HG03280 (cell line): ENCODE results near the gene CDC42BPG.

Experiments used
- ATAC-seq: cut with Tn5 transposase; IDR thresholded peaks from one replicate; pipeline ENCODE4 v1.9.1; 2021; ENCODE audit warnings: mild to moderate bottlenecking, moderate library complexity; ENCODE audit not compliant: unreplicated experiment

The CDC42BPG gene, protein sequence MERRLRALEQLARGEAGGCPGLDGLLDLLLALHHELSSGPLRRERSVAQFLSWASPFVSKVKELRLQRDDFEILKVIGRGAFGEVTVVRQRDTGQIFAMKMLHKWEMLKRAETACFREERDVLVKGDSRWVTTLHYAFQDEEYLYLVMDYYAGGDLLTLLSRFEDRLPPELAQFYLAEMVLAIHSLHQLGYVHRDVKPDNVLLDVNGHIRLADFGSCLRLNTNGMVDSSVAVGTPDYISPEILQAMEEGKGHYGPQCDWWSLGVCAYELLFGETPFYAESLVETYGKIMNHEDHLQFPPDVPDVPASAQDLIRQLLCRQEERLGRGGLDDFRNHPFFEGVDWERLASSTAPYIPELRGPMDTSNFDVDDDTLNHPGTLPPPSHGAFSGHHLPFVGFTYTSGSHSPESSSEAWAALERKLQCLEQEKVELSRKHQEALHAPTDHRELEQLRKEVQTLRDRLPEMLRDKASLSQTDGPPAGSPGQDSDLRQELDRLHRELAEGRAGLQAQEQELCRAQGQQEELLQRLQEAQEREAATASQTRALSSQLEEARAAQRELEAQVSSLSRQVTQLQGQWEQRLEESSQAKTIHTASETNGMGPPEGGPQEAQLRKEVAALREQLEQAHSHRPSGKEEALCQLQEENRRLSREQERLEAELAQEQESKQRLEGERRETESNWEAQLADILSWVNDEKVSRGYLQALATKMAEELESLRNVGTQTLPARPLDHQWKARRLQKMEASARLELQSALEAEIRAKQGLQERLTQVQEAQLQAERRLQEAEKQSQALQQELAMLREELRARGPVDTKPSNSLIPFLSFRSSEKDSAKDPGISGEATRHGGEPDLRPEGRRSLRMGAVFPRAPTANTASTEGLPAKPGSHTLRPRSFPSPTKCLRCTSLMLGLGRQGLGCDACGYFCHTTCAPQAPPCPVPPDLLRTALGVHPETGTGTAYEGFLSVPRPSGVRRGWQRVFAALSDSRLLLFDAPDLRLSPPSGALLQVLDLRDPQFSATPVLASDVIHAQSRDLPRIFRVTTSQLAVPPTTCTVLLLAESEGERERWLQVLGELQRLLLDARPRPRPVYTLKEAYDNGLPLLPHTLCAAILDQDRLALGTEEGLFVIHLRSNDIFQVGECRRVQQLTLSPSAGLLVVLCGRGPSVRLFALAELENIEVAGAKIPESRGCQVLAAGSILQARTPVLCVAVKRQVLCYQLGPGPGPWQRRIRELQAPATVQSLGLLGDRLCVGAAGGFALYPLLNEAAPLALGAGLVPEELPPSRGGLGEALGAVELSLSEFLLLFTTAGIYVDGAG (N-terminal part only)

DNA sequence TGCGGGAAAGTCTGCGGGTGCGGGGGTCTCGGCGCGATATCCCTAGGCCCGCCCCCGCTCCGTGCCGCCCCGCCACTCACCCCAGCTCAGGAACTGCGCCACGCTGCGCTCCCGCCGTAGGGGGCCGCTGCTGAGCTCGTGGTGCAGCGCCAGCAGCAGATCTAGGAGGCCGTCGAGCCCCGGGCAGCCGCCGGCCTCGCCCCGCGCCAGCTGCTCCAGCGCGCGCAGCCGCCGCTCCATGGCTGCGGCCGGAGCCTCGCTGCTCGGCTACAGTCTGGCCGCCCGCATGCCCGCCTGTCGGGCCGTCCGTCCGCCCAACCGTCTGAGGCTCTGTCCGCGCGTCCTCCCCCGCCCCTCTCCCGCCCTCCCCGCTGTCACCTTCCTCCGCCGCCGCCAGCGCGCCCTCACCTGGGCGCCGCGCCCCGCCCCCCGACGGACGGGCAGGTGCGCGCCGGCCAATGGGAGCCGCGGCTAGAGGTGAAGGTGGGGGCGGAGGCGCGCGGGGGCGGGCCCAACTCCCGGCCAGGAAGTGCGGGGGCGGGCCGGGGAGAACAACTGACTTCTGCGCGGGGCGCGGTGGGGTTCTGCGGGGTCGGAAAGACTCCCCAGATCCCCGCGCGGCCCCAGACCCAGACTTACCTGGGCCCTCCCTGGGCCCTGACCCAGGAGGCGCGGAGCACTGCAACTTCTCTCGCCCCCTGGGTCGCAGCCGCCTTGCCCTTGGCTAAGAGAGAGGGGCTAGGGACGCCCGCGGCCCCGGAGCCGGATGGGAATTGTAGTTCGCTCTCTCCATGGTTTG lies at the start of gene CDC42BPG:
TSS of gene CDC42BPG (minus strand) at position 324 of the 799 bp plus-strand sequence. CDS start at position 240, 84 bp downstream.
- no peak for ATAC-seq

DNA sequence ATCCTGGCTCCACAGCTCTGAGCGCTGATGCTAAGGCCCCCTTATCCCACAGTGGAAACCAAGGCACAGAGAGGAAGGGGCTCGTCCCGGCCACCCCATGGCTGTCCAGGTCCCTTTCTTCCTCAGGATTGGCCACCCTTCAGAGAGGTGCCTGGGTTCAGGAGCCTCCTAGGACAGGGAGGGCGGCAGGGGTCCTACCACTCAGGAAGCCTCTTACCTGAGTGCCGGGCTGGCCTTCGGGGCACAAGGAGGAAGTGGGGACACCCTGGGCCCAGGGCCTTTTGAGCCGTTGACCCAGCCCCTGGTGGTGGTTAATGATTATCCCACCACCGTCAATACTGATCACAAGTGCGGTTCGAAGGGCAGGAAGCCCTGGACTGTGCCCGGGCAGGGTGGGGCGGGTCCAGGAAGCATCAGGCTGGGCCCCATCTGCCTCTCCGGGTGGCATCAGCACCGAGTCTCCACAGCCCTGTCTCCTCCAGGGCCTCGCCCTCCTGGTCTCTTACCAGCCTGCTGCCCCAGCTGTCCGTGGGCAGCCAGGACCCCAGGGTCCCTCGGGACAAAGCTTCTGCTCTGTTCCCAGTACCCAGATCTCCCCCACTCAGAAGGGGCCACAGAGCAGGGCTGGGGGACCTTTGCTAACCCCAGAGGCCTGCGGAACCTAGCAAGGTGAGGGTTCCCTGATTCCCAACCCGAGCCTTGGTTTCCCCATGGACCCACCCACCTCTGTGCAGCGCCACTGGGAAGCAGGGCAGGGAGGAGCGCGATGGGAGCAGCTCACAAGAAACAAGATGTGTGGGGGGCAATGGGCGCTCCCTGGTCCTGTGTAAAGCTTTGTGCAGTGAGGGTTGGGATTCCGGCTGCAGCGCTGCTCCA lies 49.0 kb upstream of the CDC42BPG start:
- ATAC-seq = no peak

DNA sequence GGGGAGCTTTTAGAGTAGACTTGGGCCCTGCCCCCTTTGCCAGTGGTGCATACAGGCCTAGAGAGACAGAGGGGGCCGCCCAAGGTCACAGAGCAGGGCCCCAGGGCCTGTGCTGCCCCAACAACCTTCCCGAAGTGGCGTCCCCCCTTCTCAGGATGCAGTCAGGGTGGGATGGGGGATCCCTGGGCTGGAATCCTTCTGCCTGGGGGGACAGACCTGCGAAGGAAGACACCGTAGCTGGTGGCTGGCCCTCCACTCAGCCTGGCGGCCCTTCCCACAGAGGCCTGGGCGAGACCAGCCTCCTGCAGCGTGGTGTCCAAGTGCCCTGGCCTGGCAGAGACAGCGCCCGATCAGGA lies 48.4 kb upstream of the CDC42BPG start:
- ATAC-seq = no peak

DNA sequence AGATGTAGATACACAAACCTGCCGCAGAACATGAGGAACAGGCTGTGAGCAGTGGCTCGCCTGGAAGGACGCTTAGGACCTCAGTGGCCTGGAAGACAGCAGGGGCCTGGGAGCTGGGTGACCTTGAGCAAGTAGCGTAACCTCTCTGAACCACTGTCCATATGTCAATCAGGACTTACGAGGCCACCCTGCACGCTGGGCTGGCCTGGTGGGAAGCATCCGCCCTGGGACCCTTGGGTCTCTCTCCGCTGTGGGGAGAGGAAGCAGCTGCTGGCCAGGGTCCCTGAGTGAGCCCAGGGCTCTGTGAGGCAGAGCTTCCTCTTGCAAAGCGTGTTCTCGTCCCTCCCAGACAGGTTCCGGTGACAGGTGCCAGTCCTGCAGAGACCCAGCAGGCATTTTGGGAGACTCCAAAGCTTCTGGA lies 48.0 kb upstream of the CDC42BPG start:
- ATAC-seq = no peak

DNA sequence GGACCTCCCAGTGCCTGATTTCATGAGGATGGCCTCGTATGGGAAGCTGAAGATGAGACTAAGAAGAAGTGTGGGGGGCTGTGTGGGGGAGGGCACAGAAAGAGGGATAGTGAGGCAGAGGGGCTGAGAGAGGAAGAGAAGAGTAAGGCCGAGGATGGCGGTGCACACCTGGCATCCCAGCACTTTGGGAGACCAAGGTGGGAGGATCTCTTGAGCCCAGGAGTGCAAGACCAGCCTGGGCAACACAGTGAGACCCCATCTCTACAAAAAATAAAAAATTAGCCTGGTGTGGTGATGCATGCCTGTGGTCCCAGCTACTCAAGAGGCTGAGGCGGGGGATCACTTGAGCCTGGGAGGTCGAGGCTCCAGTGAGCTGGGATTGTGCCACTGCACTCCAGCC lies 47.4 kb upstream of the CDC42BPG start:
- no peak for ATAC-seq

DNA sequence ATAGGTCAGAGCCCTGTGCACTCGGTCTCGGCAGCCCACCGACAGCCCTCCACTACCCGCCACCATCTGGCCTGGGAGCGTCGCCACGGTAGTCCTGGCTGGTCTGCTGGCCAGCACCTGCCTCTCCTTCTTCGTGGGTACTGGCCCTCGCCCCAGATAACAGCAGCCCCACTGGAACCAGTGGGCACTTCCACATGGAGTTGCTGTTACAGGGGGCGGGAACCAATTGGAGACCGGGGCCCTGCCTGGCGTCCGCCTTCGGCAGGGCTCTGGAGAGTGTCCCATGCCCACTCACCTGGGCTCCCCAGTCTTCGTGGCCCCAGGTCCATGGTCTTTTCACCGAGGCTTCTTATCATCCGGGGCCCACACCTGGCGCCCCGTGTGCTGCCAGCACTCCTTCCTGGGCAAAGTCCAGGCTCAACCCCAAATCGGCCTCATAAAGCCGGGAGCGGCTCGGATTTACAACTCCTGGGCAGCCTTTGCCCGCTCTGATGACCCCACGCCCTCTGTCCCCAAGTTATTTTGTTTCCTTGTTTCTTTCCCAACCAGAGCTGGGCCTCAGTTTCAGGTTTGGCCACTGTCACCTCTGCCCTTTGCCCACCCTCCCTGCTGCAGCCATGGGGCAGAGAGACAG lies 46.9 kb upstream of the CDC42BPG start:
- ATAC-seq = no peak

DNA sequence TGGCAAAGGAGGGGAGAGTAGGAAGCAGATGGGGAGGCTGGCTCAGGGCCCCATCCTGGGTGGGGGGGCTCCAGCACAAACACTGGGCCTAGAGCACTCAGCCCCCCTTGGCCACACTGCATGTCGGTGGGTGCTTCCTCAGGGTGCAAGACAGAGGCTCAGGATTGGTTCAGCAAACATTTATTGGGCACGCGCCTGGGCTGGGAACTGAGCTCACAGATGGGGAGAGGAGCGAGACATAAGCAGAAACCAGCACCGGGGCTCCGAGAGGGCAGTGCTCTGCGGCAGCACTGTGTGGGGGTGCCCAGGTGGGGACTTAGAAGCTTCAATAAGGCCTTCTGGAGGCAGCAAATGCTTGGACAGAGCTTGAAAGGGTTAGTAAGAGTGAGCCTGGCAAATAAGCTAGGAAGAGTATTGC lies 46.1 kb upstream of the CDC42BPG start:
- ATAC-seq = no peak

DNA sequence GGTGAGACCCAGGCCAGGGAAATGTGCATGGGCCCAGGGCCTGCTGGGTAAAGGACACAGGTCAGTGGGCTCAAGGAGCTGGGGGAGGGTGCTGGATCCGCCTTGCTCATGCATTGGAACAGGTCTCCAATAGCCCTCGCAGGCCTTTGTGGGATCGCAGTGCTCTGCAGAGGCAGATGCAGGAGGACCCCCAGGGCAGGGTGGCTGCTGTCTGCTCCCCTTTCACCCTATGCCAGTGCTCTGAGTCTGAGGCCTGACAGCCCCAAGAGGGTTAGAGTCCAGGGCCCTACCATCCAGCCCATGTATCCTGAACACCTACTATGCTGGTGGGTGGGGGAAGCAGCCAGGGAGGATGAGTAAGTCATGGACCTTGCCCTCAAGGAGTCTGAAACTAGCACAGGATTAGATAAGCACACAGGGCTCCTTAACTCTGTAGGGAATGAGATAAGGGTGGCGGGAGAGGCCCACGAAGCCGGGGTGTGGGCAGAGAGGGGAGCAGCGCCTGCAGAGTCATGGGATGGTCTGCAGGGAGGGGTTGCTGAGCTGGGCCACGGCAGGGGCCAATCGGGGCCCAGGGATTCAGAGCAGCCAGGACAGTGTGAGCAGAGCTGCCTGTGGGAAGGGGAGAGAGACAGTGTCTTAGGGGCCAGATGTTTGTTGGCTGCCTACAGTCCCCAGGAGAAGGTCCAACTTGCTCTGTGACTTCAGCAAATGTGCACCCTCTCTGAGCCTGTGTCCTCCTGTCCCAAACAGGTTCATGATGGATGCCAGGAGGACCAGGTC lies 44.5 kb upstream of the CDC42BPG start:
- no peak for ATAC-seq

DNA sequence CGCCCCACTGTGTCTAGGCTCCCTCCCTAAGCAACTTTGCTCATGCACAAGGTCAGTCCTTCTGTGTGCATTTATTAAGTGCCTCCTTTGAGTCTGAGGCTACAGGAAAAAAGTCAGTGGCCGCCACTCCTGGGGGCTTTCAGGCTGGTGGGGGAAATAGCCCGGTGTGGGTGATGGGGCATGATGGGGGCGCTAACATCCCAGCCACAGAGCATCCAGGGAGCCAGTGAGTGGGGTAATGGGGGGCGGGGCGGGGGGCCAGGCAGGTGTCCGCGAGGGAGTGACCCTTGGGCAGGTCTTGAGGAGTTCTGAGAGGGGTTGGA lies 43.9 kb upstream of the CDC42BPG start:
- no peak for ATAC-seq

DNA sequence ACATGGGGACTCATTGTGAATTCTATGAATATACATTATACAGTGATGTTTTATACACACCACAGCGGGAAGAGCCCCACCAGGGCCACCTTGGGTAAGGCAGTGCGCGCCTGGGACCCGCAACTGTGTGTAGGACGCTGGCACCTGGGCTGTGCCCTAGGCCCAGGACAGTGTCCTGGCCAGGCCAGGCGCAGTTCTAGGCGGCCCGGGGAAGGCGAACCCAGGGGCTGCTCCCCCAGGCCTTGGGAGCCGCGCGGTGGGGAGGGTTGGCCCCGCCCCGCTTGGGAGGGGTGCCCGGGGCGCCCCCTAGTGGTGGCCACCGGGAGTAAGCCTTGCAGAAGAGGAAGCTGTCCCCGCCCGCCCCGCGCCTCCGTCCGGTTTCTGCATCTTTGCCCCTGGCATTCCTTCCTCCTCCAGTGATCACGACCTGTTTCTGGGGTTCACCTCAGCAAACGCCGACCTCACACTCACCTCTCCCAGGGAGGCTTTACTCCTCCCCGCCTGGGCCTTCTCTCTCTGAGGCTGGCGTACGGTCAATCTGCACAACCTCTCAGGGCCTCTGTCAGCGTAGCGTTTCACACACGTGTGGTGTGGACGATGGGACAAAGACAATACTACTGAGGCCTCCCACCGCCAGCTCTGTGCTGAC lies 43.4 kb upstream of the CDC42BPG start:
- peak; percentile 79 for ATAC-seq

DNA sequence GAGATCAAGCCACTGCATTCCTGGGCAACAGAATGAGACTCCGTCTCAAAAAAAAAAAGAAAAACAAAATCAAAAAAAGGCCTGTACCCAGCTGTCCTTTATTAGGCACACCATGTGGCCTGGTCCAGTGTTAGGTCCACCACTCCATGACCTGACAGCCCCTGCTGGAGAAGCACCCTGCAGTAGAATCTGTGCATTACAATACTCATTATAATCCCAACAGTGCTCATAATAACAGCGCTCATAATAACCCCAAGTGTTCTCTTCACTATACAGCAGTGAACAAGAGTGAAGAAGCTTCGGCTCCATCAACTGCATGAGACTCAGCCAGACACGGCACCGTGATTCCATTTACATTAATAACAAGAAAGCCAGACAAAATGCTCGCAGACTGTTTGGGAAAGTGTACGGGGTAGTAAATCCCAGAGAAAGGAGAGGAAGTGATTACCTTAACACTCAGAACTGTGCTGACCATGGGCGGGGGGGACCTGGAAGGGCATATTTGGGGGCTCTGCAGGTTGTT lies 42.8 kb upstream of the CDC42BPG start:
- no peak for ATAC-seq

DNA sequence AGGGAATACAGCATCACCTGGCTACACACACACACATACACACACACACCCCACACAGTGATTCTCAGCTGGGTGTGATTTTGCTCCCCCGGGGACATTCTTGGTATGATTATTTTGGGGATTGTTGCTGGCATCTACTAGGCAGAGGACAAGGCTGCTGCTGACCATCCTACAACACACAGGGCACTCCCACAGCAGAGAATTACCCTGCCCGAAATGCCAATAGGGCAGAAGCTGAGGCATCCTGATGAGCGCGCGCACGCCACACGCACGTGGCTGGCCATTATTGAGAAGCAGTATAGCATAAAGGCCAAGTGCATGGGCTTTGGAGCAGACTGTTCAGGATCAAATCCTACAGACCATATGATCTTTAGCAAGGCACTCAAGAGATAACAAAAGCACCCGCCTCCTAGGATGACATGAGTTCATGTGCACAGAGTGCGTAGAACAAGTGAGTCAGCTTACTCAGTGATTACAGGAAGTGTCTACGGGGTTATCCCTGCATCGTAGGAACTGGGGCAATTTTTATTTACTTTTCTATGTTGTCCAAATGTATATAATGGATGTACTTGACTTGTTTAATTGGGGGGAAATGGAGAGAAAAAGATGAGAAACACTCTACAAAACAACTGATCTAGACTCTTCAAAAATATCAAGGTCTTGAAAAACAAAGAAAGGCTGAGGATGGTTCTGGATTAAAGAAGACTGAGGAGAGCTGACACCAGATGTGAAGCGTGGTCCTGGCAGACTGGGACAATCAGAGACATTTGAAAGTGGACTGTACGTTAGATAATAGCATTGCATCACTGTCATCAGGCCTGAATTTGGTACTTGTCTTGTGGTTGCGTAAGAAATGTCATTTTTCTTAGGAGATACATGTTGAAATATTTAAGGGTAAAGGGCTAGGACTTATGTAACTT lies 41.2 kb upstream of the CDC42BPG start:
- ATAC-seq = no peak

DNA sequence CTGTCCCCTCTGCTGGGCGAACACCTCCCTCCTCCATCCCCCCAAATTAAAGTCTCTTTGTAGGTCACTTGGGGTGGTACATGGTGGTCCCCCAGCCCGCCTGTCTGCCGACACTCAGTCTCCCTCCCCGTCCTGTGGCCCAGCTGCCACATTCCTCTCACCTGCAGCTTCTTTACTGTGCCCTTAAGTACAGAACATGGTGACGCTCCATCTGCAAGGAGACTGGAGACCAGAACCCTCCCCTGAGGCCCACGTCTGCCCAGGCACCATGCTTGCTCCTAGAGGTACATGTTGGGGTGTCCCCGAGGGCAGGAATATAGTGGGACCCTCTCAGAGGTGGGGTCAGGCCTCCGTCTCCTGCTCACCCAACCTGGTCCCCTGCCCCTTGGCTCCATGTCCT lies 39.6 kb upstream of the CDC42BPG start:
- no peak for ATAC-seq

DNA sequence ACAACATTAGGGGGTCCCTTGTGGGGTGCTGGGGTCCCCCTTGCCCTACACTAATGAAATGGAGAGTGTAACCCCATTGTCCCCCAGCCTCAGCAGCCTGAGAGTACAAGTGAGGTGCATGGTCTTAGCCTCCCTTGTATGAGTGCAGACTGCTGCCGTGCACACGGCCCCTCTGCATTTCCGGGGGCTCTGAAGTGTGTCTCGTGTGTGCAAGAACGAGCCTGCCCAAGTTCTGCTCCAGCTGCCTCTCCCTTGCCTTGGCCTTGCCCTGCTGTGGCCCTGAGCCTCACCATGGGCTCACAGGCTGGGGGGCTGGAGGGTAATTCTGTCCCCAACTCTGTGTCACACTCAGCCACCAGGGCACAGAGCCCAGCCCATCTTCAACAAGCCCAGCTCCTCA lies 39.1 kb upstream of the CDC42BPG start:
- no peak for ATAC-seq

DNA sequence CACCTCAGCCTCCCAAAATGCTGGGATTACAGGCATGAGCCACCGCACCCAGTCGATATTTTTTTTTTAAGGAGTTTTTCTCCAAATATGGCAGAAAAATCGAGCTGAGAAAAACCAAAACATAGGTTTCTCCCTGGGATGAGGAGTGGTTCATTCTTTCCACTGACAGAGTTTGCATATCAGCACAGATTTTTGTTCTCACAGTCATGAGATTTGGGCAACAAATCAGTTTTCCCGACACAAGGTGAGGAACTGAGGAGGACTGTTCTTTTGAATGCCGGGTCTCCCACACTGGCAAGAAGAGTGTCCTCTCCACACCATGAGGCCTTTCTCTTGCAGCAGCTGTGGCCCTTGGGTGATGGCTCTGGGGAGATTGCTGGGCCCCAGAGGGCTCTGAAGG lies 37.8 kb upstream of the CDC42BPG start:
- no peak for ATAC-seq

DNA sequence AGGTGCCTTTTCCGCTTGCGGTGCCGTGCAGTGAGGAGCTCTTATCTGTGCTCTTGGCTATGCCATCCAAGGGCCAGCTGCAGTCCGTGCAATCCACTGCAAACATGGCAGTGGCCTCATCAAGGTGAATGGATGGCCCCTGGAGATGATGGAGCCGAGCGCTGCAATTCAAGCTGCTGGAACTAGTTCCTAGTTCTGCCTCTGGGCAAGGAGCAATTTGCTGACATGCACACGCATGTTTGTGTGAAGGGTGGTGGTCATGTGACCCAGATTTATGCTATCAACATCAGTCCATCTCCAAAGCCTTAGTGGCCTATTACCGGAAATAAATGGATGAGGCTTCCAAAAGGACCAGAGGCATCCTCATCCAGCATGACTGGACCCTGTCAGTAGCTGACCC lies 37.0 kb upstream of the CDC42BPG start:
- no peak for ATAC-seq
